CD4-positive, alpha-beta T cell treated with Interleukin-21 for 1 hour (primary cell): ENCODE measurements around the gene ERGIC3.

Experiments
- DNase-seq: peaks from one replicate; pipeline ENCODE4 v3.0.0-alpha.2; 2020

ERGIC3 gene

DNA sequence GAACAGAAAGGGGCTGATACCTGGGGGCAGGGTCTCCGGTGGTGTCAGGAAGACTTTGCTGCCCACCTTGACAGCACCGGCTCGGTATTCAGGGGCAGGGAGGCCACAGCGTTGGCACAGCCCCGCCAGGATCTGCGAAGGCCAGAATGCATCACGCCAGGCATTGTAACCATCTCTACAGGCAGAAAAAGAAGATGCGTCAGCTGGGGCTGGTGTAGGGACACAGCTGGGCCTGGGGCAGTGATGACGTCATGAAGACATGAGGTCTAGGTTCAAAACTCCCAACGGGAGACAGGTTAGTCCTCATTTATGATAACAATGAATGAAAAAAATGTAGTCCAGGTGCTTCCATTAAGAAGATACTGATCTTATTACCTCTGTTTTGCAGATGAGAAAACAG, 22.0 kb downstream of the ERGIC3 start:
- no peak for DNase-seq

DNA sequence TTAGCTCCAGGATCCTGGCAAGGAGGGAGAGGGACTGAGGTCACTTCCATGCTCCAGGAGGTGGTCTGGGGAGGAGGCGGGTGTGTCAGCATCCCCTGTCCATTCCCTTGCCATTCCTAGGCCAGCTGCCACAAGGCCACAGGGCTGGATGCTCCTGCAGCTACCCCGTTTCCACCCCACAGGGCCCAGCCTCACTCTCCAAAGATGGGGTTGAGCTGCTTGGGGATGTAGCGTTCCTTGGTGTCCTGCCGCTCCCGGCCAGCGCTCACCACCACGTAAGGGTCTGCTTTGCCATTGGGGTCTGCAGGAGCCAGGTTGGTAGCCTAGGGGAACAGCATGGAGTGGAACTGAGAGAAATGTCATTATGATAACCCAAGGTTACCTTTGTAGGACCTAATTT, 23.0 kb downstream of the ERGIC3 start:
- no peak for DNase-seq

DNA sequence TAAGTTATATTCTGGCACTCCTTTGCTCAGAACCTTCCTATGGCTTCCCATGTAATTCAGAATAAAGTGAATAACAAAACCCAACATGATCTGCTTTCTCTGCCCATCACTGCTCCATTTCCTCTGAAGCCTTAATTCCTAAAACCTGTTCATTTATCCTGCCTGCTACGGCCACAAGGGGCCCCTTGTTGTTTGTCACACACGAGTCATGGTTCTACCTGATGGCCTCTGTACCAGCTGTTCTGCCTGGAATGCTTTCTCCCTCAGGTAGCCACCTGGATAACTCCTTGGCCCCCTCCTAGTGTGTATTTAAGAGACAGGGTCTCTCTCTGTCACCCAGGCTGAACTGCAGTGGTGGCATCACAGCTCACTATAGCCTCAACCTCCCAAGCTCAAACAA, 26.8 kb downstream of the ERGIC3 start:
- DNase-seq: no peak

DNA sequence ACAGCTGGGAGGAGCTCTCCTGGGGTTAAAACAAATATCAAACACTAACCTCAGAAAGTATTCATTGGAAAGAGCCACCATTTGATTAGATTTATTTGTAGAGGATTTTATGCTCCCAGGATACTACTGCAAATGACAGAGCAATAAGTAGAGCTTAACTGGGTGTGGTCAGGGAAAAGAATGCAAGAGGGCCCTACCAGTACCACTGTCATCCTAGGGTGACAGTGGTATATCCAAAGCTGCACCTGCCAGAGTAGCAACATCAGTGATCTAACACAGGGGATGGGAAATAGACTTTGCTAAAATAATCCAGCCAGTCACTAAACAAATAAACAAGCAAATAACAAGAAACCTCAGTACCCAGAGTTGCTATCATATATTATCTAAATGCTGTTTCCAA, 29.7 kb downstream of the ERGIC3 start:
- no peak for DNase-seq

DNA sequence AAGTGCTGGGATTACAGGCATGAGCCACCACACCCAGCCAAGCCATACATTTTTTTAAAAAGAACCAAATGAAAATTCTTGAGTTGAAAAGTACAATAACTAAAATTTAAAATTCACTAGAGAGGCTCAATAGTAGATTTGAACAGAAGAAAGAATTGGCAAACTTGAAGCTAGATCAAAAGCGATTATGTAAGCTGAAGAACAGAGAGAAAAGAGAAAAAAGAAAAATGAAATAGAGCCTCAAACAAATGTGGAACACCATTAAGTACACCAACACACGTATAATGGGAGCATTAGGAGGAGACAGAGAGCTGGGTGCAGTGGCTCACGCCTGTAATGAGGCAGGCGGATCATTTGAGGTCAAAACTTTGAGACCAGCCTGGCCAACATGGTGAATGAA, 31.0 kb downstream of the ERGIC3 start:
- no peak for DNase-seq

DNA sequence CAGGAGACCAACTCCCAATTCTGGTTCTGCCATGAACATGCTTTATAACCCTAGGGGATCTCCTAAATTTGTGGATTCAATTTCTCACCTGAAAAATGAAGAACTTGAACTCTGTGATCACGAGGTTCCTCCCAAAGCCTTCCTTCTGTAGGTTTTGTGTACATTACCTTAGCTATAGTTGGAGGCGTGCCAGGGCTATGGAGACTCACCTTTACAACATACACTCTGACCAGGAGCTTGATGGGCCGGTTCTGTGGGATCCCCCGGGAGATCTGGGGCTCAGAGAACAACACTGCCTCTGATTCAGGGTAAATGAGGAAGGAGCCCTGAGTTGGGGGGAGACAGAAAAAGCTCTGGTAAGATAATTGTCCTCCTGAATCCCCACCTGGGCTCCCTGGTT, 34.1 kb downstream of the ERGIC3 start:
- no peak for DNase-seq

DNA sequence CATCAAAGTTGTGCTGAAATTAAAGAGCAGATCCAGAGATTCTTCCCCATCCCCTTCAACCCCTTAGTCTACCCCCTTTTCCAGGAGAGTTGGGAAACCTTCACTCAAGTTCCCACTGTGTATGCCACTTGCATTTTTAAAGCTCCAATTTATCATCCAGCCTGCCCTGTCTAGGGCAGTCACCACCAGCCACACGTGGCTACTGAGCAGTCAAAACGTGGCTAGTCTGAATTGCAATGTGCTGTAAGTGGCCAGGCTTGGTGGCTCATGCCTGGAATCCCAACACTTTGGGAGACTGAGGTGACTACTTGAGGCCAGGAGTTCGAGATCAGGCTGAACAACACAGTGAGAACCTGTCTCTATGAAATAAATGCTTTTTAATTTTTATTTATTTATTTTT, 34.9 kb downstream of the ERGIC3 start:
- no peak for DNase-seq

DNA sequence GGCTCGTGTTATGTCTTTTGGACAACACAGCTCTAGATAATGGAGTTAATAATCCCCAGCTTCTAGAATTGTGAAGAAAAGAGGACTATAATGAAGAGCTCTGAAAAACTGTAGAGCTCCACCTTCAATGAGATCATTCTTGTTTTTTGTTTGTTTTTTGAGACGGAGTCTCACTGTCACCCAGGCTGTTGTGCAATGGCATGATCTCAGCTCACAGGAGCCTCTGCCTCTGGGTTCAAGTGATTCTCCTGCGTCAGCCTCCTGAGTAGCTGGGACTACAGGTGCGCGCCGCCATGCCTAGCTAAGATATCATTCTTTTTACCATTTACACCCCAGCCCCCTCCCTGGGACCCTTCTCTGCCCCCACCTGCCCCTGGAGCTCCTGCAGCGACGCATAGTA, 36.6 kb downstream of the ERGIC3 start:
- DNase-seq: no peak

DNA sequence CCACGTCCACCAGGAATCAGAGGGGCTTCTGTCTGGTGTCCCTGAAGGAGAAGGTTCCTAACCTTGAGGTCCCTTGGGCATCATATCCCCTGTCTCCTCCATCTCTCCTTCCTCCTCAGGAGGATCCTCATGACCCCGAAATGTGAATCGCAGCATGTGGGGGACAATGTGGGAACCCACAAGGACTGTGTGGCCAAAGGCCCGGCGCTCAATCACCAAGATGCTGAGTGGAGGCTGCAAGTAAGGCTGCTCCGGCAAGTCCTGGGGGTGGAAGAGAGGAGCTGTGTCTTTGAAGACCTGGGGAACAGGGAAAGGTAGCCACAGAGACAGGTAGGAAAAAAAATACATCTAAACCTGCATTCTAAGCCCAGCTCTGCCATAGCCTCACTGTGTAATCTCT, 37.3 kb downstream of the ERGIC3 start:
- DNase-seq: no peak

DNA sequence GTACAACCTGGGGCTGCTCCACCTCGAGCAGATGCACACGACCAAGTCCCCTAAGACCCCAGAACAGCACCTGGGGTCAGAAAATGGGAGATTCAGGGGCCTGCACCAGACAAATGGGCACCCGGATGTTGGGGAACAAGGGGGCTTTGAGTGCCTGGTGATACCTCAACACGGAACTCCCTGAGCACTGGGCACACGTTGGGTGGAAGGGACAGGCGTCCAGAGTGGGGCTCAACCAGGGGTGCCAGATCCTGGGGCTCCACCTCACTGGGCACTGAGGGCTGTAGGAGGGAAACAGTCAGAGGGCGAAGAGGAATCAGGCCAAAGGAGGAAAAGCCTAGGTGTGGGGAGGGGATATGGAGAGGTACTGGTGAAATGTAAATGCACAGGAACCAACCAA, 40.3 kb downstream of the ERGIC3 start:
- DNase-seq: no peak

DNA sequence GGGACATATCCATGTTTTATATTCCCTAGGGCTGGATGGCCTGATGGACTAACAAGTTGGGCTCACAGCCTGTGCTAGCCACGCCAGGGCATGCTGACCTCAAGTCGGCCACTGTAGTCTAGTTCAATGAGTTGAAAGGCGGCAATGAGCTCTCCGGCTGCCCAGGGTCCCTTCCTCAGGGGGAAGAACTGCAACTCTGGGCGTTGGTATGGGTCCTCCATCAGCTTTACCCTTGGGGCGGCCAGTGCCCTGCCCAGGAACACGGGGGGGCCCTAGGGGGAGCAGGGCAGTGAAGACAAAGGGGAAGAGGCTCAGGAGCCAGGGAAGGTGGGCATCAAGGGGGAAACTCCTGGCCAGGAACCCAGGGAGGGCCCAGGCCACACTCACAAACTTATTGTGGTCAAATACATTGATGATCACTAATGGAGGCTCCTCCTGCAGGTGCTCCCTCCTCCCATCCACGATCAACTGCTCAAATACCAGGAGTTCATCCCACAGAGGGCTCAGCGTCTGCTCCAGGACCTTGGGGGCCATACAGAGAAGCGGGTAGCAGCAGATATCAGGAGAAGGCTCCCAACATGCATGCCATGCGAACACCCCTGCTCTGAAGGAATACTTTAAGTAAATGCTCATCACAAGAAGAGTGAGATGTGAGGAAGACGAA, 41.0 kb downstream of the ERGIC3 start:
- DNase-seq: no peak

DNA sequence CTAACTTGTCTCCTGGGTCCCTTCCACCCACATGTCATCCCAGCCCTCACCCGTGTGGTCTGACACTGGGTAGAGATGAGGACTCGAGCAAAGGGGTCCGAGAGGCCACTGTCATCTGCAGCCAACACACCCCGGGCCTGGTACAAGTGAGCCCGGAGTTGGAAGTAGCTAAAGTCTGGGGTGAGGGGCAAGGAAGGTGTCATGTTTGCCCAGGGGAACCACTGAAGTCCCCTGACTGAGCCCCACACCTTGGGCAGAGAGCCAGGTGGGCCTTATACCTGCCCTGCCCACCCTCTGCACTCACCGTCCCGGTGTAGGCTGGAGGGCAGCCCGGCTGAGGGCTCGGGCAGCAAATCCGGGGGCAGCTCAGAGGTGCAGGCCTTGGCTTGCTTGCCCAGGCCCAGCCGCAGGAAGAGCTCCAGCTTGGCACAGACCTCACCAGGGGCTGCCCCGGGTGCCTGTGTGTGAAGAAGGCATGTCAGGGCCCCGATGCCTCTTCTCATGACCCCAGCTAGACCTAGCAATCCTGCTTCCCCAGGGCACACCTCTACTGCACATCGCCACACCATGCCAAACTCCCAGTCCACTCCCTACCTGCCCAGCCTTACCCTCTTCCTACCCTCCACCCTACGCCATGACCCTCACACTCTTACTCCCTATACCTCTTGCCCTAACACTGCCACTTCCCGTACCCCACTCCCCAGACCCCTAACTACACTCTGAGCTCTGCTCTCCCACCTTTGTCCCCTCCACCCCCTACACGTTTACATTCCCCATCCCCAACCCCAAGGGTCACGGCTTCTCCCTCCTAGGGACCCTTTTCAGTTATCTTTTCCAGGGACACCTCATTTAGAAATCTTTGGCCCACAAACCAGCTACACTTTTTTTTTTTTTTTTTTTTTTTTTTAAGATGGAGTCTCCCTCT, 42.0 kb downstream of the ERGIC3 start:
- no peak for DNase-seq

DNA sequence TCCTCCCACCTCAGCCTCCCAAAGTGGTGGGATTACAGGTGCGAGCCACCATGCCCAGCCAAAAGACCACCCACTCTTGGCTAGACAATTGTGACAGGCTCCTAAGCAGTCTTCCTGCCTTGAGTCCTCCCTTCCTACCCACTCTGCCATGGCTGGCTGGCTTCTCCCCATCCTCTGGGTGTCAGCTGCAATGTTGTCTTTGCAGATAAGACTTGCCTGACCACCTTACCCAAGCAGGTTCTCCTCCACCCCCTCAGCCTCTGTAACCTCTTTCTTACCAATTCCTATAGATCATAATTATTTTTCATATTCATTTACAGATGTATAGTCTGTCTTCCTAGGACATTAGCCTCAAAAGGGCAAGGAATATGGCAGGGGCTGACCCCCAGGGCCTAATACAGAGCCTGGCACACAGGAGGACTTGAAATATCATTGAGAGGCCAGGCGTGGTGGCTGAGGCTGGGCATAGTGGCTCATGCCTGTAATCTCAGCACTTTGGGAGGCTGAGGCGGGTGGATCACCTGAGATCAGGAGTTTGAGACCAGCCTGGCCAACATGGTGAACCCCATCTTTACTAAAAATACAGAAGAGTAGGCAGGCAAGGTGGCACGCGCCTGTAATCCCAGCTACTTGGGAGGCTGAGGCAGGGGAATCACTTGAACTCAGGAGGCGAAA, 45.0 kb downstream of the ERGIC3 start:
- DNase-seq: no peak

DNA sequence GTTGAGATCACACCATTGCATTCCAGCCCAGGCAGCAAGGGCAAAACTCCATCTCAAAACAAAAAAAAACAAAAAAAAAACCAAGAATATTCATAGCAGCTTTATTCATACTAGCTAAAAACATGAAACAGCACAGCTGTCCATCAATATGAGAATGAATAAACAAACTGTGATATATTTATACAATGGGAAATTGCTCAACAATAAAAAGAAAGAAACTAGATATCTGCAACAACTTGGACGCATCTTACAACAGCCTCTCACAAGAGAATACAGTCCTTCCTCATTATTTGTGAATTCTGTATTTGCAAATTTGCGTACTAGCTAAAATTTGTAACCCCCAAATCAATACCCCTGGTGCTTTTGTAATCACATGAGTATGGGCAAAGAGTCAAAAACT, 45.6 kb downstream of the ERGIC3 start:
- DNase-seq: no peak

DNA sequence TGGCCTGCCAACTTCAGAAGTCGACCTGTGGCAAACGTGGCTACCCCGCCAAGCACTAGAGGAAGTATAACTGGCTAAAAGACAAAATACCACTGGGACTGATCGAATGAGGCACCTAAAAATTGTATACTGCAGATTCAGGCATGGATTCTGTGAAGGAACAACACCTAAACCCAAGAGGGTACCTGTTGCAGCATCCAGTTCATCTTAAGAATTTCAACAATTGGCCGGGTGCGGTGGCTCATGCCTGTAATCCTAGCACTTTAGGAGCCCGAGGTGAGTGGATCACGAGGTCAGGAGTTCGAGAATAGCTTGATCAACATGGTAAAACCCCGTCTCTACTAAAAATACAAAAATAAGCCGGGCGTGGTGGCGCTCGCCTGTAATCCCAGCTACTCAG, 46.5 kb downstream of the ERGIC3 start:
- DNase-seq: no peak

DNA sequence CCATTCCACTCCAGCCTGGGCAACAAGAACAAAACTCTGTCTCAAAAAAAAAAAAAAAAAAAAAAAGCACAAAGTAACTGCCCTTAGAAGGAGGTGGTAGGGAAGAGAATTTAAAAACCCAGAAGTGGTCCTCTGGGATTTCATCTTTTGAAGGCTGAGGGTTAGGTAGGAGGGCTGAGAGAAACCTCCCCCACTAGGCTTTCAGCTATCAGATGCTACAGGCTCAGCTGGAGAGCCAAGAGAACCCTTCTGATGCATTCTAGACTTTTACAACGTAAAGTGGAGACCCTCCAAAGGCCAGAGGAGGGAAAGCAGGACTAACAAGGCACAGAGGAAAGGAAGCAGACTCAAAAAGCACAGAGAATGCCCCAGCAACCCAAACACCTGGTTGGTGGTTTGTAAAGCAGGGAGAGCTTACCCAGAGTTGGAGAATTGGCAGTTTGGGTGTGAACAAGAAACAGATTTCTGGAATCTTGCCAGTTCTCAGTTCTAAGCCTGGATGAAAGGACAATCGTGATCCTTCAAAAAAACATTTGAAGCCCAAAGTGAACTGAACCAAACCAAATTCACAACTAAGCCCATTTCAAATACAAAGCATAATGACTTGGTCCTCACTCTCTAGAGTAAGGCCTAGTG, 50.6 kb downstream of the ERGIC3 start:
- DNase-seq: no peak

DNA sequence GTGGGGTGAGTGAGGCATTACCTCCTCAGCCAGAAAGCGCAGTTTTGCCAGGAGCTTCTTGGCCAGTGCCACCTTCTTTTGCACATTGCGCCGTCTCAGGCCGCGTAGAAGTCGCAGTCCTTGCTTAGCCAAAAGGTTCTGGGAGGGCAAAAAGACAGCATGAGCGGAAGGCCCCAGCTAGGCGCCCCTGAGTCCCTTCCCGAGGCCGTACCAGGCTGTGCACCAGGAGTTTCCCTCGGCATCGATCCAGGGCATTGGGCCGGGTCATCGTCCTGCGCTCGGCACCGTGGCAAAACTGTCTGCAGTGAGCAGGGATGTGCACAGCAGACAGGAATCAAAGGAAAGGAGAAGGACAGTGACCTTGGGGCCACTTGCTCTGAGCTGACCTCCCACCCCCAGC, 53.6 kb downstream of the ERGIC3 start:
- no peak for DNase-seq

DNA sequence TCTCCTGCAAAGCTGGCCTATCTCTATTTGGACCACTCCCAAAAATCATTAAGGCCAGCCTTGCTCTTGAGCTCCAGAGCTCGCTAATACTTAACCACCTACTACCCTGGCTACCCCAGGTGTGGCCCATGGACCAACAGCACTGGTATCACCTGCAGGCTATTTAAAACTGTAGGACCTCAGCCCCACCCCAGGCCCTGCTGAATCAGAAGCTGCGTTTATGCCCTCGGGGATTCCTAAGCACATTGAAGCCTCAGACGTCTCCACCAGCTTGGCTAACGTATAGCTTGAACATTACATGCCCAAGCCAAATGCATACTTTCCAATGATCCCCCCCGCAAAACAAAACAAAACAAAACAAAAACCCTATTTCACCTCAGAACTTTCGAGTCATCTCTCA, 54.0 kb downstream of the ERGIC3 start:
- no peak for DNase-seq

DNA sequence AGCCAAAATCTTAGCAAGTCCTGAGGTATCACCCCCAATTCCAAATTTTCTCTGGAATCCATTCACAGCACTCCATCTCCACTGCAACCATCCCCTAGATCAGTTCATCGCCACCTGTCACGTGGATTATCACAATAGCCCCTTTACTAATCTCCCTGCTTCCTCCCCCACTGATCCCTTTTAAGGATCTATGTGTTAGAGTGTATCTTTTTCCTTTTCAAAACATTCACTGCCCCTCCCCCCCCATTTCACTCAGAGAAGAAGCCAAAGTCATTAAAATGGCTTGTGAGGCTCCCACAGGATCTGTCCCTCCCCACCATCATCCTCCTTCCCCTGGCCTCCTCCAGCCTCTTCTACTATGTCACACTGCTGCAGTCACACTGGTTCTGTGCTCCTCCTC, 55.3 kb downstream of the ERGIC3 start:
- no peak for DNase-seq

DNA sequence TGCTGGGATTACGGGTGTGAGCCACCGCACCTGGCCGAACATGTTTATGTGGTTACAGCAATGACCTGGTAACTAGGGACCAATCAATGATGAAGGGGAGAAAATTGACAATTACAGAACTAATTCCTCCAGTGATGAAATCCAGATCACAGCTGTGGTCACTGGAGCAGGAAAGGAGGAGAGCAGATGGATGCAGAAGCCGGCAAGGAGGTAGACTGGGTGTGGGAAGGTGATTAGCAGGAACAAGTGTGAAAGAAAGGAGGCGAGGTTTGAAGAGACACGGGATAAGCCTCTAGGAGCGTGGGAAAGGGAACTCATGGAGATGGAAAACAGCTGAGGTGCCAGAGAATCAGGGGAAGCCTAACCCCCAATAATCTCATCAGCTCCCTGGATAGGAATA, 56.6 kb downstream of the ERGIC3 start:
- DNase-seq: no peak

DNA sequence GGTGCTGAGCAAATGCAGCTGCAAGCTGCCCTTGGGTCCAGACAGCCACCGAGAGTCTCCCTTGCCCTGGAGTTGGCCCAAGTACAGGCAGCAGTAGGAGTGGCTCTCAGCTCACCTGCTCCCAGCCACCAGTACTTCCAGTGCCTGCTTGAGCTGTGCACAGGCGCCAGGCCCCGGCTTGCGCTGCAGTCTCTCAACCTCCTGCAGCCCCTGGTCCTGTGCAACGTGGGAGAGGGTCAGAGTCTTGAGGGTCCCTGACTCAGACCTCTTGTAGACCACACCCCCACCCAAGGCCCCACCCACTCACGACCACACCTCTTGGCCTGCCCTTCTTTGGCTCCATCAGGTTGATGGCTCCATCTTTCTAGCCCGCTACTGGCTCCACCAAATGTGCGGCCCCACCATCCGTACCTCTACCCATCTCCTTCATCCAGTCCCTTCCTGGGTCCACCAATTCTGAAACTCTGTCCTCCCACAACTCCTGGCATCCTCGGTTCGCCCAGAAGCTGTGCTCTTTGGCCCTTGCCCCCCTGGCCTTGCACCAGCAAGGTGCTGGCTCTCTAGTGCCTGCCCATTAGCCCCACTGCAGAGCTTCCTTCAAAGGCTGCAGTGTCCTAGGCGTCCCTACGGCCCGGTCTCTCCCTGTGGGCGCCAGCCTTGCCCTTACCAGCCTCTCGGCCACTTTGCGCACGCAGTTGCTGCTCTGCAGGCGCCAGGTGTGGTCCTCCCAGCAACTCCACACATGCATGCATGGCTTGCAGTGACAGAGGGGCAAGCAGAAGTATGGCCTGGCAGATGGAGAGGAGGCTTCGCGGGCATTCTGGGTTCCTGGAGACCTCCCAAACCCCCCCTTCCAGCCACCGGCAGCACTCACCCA, 57.3 kb downstream of the ERGIC3 start:
- no peak for DNase-seq

DNA sequence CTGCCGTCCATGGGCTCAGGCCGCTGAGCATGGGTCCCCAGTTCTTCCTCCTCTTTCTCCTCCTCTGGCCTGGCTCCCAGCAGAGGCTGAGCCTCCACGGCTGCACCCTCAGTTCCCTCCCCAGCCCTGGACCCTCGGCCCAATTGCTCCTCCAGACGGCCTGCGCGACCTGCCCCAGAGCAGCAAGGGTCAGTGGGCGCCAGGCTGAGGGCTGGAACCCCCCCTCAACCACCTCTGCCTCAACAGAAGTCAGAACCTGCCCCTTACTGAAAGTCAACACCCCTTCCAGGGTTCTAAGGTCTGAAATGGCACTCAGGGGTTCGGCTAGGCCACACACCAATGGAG, 57.9 kb downstream of the ERGIC3 start:
- DNase-seq: no peak
